HCT116 (cell line): ENCODE measurements around the gene FGFRL1. TPM values are rescaled to one million over a fixed set of nuclear protein-coding genes. Genes with fewer than 3 reads are reported as not detected.
A peak's percentile ranks its signal among the peaks of the same experiment; 100 is the strongest.

Experiments
- ATAC-seq: fragments of 200-7000 bp; cut with Tn5 transposase; 2 replicates; pipeline ENCODE4 v1.9.1; 2020; ENCODE audit warnings: mild to moderate bottlenecking, moderate library complexity
- BruUV-seq: library from RNA; stranded (reverse); fragments of 400-500 nt; replicated peaks from 2 replicates; lab custom pipeline; 2021; lab: Mats Ljungman, UMichigan
- CTCF ChIA-PET: fragments of 300-600 bp; sonication (Branson Sonifier 250); formaldehyde crosslinking; loops from one replicate; lab custom pipeline; 2021; ENCODE audit warnings: antibody characterized with exemption; lab: Charles Lee
- POLR2A ChIA-PET: fragments of 300-600, 350-600 bp; sonication (Branson Sonifier 250); formaldehyde crosslinking; loops from one replicate; lab custom pipeline; 2021; ENCODE audit warnings: antibody characterized with exemption; lab: Charles Lee
- RAD21 ChIA-PET, 2 experiments: fragments of 300-600 bp; sonication (Branson Sonifier 250); formaldehyde crosslinking; loops; one replicate each; lab custom pipeline; 2023; ENCODE audit warnings: low total read pairs in 2 of 2; ENCODE audit not compliant: uncharacterized antibody in 2 of 2, unreplicated experiment in 2 of 2, low non-redundant PET in 1 of 2; lab: Charles Lee
- DNase-seq: peaks from one replicate; pipeline ENCODE4 v3.0.0-alpha.2; 2010; ENCODE audit warnings: low read depth, low spot score
- H2AFZ ChIP-seq: fragments of 200-600 bp; shearing (Covaris generic), sonication (generic); 2 replicates; pipeline ENCODE4 v1.6.1; 2017; ENCODE audit warnings: low read depth, mixed run types, mixed read lengths, antibody characterized with exemption, low read length; ENCODE audit not compliant: poor library complexity, severe bottlenecking
- H3K27ac ChIP-seq: 2 replicates; pipeline ENCODE4 v1.5.1; 2012; ENCODE audit warnings: low read depth, low read length
- H3K27me3 ChIP-seq: fragments of 200-600 bp; sonication (generic); 2 replicates; pipeline ENCODE4 v1.6.1; 2016; ENCODE audit warnings: mixed run types, low read length, mixed read lengths; ENCODE audit not compliant: insufficient read depth
- H3K36me3 ChIP-seq, 2 experiments: fragments of 200-500 bp in 1 of 2; fragments of 200-600 bp in 1 of 2; sonication (Bioruptor generic) in 1 of 2; sonication (generic) in 1 of 2; 2 replicates each; pipeline versions ENCODE4 v1.5.1 to v1.6.1; 2014 to 2016; ENCODE audit warnings: low read length in 2 of 2, inconsistent platforms in 1 of 2, mixed read lengths in 1 of 2, mixed run types in 1 of 2; ENCODE audit not compliant: insufficient read depth in 2 of 2, control insufficient read depth in 1 of 2
- H3K4me1 ChIP-seq, 2 experiments: fragments of 200-600 bp in 1 of 2; sonication (generic) in 1 of 2; 2 replicates each; pipeline versions ENCODE4 v1.5.1 to v1.6.1; 2012 to 2017; ENCODE audit warnings: low read length in 2 of 2, inconsistent platforms in 1 of 2, mild to moderate bottlenecking in 1 of 2, mixed read lengths in 1 of 2, mixed run types in 1 of 2, moderate library complexity in 1 of 2; ENCODE audit not compliant: insufficient read depth in 2 of 2, control insufficient read depth in 1 of 2
- H3K4me2 ChIP-seq: fragments of 200-600 bp; sonication (generic); 2 replicates; pipeline ENCODE4 v1.6.1; 2017; ENCODE audit warnings: mixed run types, low read length, mixed read lengths
- H3K4me3 ChIP-seq, 2 experiments: fragments of 200-600 bp in 1 of 2; sonication (generic) in 1 of 2; replicated peaks in 1 of 2; 2 replicates each; pipeline ENCODE4 v1.5.1; 2011 to 2016; ENCODE audit warnings: low read length in 2 of 2, control low read depth in 1 of 2, low read depth in 1 of 2, mild to moderate bottlenecking in 1 of 2, mixed read lengths in 1 of 2, mixed run types in 1 of 2
- H3K79me2 ChIP-seq: fragments of 200-600 bp; sonication (generic); 2 replicates; pipeline ENCODE4 v1.6.1; 2017; ENCODE audit warnings: mild to moderate bottlenecking, mixed run types, low read length, moderate library complexity, mixed read lengths; ENCODE audit not compliant: insufficient read depth
- H3K9ac ChIP-seq: fragments of 200-600 bp; sonication (generic); 2 replicates; pipeline ENCODE4 v1.6.1; 2016; ENCODE audit warnings: low read length, mixed read lengths
- H3K9me2 ChIP-seq: fragments of 200-600 bp; sonication (generic), shearing (Covaris generic); 2 replicates; pipeline ENCODE4 v1.6.1; 2017; ENCODE audit warnings: mixed run types, mild to moderate bottlenecking, moderate library complexity; ENCODE audit not compliant: insufficient read depth
- H3K9me3 ChIP-seq, 2 experiments: fragments of 200-500 bp in 1 of 2; fragments of 200-600 bp in 1 of 2; sonication (Bioruptor generic) in 1 of 2; sonication (generic) in 1 of 2; 2 replicates each; pipeline ENCODE4 v1.6.1; 2014 to 2017; ENCODE audit warnings: low read length in 2 of 2, mixed read lengths in 2 of 2, inconsistent platforms in 1 of 2, low read depth in 1 of 2, mild to moderate bottlenecking in 1 of 2, mixed run types in 1 of 2, moderate library complexity in 1 of 2; ENCODE audit not compliant: control insufficient read depth in 1 of 2, insufficient read depth in 1 of 2
- H4K20me1 ChIP-seq: fragments of 200-600 bp; sonication (generic), shearing (Covaris generic); 2 replicates; pipeline ENCODE4 v1.6.1; 2017; ENCODE audit warnings: mixed run types, mild to moderate bottlenecking, moderate library complexity; ENCODE audit not compliant: insufficient read depth
- CBX3 ChIP-seq: IDR thresholded peaks from 2 replicates; pipeline ENCODE4 v1.6.1; 2012; ENCODE audit warnings: low read depth
- EZH2phosphoT487 ChIP-seq: fragments of 200-600 bp; IDR thresholded peaks from 2 replicates; pipeline ENCODE4 v1.6.1; 2018; ENCODE audit warnings: antibody characterized with exemption, borderline replicate concordance
- POLR2AphosphoS5 ChIP-seq: IDR thresholded peaks from 2 replicates; pipeline ENCODE4 v1.6.1; 2011; ENCODE audit warnings: mild to moderate bottlenecking, low read depth, low read length, moderate library complexity
- SIN3A ChIP-seq: IDR thresholded peaks from 2 replicates; pipeline ENCODE4 v1.6.1; 2012; ENCODE audit warnings: low read depth
- TCF7L2 ChIP-seq: IDR thresholded peaks from 2 replicates; pipeline ENCODE4 v1.7.0; 2011; ENCODE audit warnings: borderline replicate concordance, inconsistent platforms; ENCODE audit not compliant: insufficient read depth, insufficient read length; ENCODE audit errors: extremely low read depth
- YY1 ChIP-seq: IDR thresholded peaks from 2 replicates; pipeline ENCODE4 v1.6.1; 2011; ENCODE audit warnings: low read length, low read depth, moderate library complexity, mild to moderate bottlenecking; ENCODE audit not compliant: insufficient replicate concordance; ENCODE audit errors: extremely low read depth
- intact Hi-C: fragments of 100-400 bp; cut with micrococcal nuclease; formaldehyde crosslinking; loops from 2 replicates; pipeline ENCODE4 v1.10.0; 2022
- total RNA-seq: library from RNA; stranded (reverse); gene quantifications from one replicate; pipeline ENCODE4 v1.2.1, GENCODE V29; 2021; ENCODE audit not compliant: unreplicated experiment
- TF ChIP-seq, protein P1 (sequence below): IDR thresholded peaks from 2 replicates; pipeline ENCODE4 v1.6.1; 2012

The FGFRL1 gene
- total RNA-seq, 1 experiment from 2014 or later: 91.1 TPM

DNA sequence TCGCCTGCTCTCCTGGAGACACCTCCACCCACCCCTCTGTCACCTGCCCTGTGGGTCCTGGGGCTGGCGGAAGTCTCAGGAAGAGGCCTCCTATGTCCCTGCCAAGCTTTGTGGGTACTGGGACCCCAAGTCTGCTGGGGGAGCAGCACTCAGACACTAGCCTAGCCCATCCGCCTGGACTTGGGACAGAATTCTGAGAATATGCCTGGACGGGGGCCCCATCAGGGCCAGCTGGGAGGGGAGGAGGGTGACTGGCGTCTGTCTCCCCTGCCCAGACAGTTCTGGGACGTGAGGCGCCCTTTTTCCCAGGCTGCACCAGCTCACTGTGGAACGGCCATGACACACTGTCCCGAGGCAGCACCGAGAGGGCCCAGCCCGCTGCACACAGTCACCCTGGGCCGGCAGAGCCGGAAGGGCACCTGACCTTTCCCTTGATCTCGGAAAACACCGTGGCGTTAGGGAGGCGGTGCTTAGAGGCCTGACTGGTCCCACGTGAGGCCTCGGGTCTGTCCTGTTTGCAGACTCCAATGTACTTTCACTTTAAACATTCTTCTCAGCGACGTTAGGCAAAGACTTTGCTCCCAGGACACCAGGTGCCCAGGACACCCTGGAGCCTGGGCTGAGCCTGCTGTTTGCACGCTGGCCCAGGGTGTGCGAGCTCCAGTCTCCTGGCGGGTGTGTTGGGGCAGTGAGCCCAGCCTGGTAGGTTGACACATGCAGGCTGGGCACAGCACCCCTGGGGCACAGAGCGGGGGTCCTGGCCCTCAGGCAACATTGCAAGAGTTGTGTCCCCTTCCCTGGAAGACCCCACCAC, 18.9 kb upstream of the FGFRL1 start:
- BruUV-seq: no TSS peak
- intact Hi-C loops: no loop called here
- no peak overlapping the region for H2AFZ ChIP-seq
- no peaks in the 10 kb centered on the region for H4K20me1 ChIP-seq
- peaks cover 14 to 32% of the 10 kb centered on the region in 2 experiments for H3K4me1 ChIP-seq
- peak overlapping the region in 1 of 2 experiments; percentile 28; a peak in 1 of 4 replicates for H3K4me3 ChIP-seq
- DNase-seq: no peak
- H3K9me3 ChIP-seq: no peaks in the 10 kb centered on the region
- no peaks in the 10 kb centered on the region for H3K9me2 ChIP-seq
- ChIA-PET RAD21 (no interaction called here), POLR2A (no interaction called here)
- H3K4me2 ChIP-seq: peak overlapping the region; percentile 73
- no peak for TF ChIP-seq CBX3
- TF ChIP-seq SIN3A: no peak
- no peak for TF ChIP-seq EZH2phosphoT487
- TF ChIP-seq, protein P1, sequence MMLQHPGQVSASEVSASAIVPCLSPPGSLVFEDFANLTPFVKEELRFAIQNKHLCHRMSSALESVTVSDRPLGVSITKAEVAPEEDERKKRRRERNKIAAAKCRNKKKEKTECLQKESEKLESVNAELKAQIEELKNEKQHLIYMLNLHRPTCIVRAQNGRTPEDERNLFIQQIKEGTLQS: no peak
- no peak for TF ChIP-seq TCF7L2
- TF ChIP-seq YY1: no peak
- no peak for TF ChIP-seq POLR2AphosphoS5
- TF ChIP-seq, all 23 proteins: peak for 0
- CTCF ChIA-PET: no interaction called here
- H3K9ac ChIP-seq: peak overlapping the region; percentile 44
- ATAC-seq: peak; percentile 65
- H3K36me3 ChIP-seq: no peaks in the 10 kb centered on the region
- no peaks in the 10 kb centered on the region for H3K27me3 ChIP-seq
- no peaks in the 10 kb centered on the region for H3K79me2 ChIP-seq
- H3K27ac ChIP-seq: peak overlapping the region; percentile 53
